HFFc6 (cell line): ENCODE data around the gene ANKDD1A. TPM values are rescaled to one million over a fixed set of nuclear protein-coding genes. Genes with fewer than 3 reads are reported as not detected.

ENCODE experiments used
- DNase-seq: peaks from one replicate; pipeline ENCODE4 v3.0.0-alpha.2; 2018
- H3K27ac Mint-ChIP-seq: 2 replicates; pipeline ENCODE4 v1.8.0; 2020; ENCODE audit warnings: mild to moderate bottlenecking, mixed read lengths
- H3K27me3 Mint-ChIP-seq: 2 replicates; pipeline ENCODE4 v1.8.0; 2021; ENCODE audit warnings: mild to moderate bottlenecking, moderate library complexity, mixed read lengths; ENCODE audit not compliant: insufficient read depth
- H3K36me3 Mint-ChIP-seq: 2 replicates; pipeline ENCODE4 v1.8.0; 2021; ENCODE audit warnings: low read depth, mixed read lengths
- H3K4me1 Mint-ChIP-seq: 2 replicates; pipeline ENCODE4 v1.8.0; 2020; ENCODE audit warnings: low read depth, mixed read lengths
- H3K4me3 Mint-ChIP-seq: 2 replicates; pipeline ENCODE4 v1.8.0; 2020; ENCODE audit warnings: mild to moderate bottlenecking, moderate library complexity, mixed read lengths
- H3K9me3 Mint-ChIP-seq: 2 replicates; pipeline ENCODE4 v1.8.0; 2020; ENCODE audit warnings: mild to moderate bottlenecking, mixed read lengths
- CTCF ChIP-seq: fragments of 200-600 bp; sonication (generic); IDR thresholded peaks from 2 replicates; pipeline ENCODE4 v1.5.0; 2021; ENCODE audit warnings: antibody characterized with exemption, mild to moderate bottlenecking
- total RNA-seq, 6 experiments: library from RNA; stranded (reverse); fragmentation: NEBNext Ultra II Directional; extraction: Animal tissue kit (Norgen Biotek cat#: 25700); gene quantifications; 2 replicates in 1 of 6; 3 replicates in 5 of 6; pipeline ENCODE4 v1.2.3, GENCODE V29; 2021

Gene ANKDD1A
- total RNA-seq, 6 experiments from 2014 or later = 1.3 to 2.4 (median 1.9) TPM

GRCh38 chr15:64930778-64931371 is 19.2 kb downstream of the ANKDD1A start:
- Mint-ChIP-seq H3K4me3 (no peak overlapping the region), H3K9me3 (no peaks in the 10 kb centered on the region), H3K36me3 (no peaks in the 10 kb centered on the region), H3K27me3 (peaks cover 2% of the 10 kb centered on the region), H3K4me1 (peaks cover 13% of the 10 kb centered on the region), H3K27ac (no peak overlapping the region)
- no peak for DNase-seq
- no peak for TF ChIP-seq CTCF

- Mint-ChIP-seq H3K4me1 (peaks cover 13% of the 10 kb centered on the region), H3K27me3 (peaks cover 2% of the 10 kb centered on the region), H3K4me3 (no peak overlapping the region), H3K36me3 (no peaks in the 10 kb centered on the region), H3K9me3 (no peaks in the 10 kb centered on the region), H3K27ac (no peak overlapping the region)
- no peak for DNase-seq
- TF ChIP-seq CTCF = no peak
Measured at GRCh38 chr15:64931381-64931780, 19.7 kb downstream of the ANKDD1A start.

GRCh38 chr15:64934023-64934422 is 22.3 kb downstream of the ANKDD1A start:
- H3K4me1 Mint-ChIP-seq = peaks cover 13% of the 10 kb centered on the region
- no peaks in the 10 kb centered on the region for H3K9me3 Mint-ChIP-seq
- H3K27ac Mint-ChIP-seq = no peak overlapping the region
- no peak overlapping the region for H3K4me3 Mint-ChIP-seq
- no peak for TF ChIP-seq CTCF
- no peaks in the 10 kb centered on the region for H3K36me3 Mint-ChIP-seq
- DNase-seq = no peak
- peaks cover 1% of the 10 kb centered on the region for H3K27me3 Mint-ChIP-seq

- no peaks in the 10 kb centered on the region for H3K4me1 Mint-ChIP-seq
- no peak overlapping the region for H3K27ac Mint-ChIP-seq
- H3K27me3 Mint-ChIP-seq = no peaks in the 10 kb centered on the region
- no peaks in the 10 kb centered on the region for H3K9me3 Mint-ChIP-seq
- no peaks in the 10 kb centered on the region for H3K36me3 Mint-ChIP-seq
- no peak overlapping the region for H3K4me3 Mint-ChIP-seq
- DNase-seq = no peak
- TF ChIP-seq CTCF = no peak
Measured at GRCh38 chr15:64938192-64938591, 26.5 kb downstream of the ANKDD1A start.

GRCh38 chr15:64942356-64942755 is 30.7 kb downstream of the ANKDD1A start:
- Mint-ChIP-seq H3K27me3 (no peaks in the 10 kb centered on the region), H3K9me3 (no peaks in the 10 kb centered on the region), H3K36me3 (no peaks in the 10 kb centered on the region), H3K27ac (no peak overlapping the region), H3K4me1 (no peaks in the 10 kb centered on the region), H3K4me3 (no peak overlapping the region)
- no peak for TF ChIP-seq CTCF
- no peak for DNase-seq
